Measurements from ENCODE around the gene TLE4. TPM values are rescaled to one million over a fixed set of nuclear protein-coding genes. Genes with fewer than 3 reads are reported as not detected.

The TLE4 gene
- total and polyA plus RNA-seq, 2 experiments from 2014 or later = 45.8 to 72.9 TPM

- TF ChIP-seq ZNF462 (CRISPR knock-in tag; IDR thresholded peaks at IDR 0.05) (no peak), JUNB (IDR thresholded peaks at IDR 0.05; ENCODE audit: unreplicated experiment) (no peak), NANOG (IDR thresholded peaks at IDR 0.05; ENCODE audit: borderline replicate concordance) (no peak), ETS1 (IDR thresholded peaks at IDR 0.05) (no peak), POLR2AphosphoS5 (IDR thresholded peaks at IDR 0.05; ENCODE audit: low read depth) (no peak)
Measured at GRCh38 chr9:79667817-79668436, 96.2 kb downstream of the TLE4 start (continued).

DNA sequence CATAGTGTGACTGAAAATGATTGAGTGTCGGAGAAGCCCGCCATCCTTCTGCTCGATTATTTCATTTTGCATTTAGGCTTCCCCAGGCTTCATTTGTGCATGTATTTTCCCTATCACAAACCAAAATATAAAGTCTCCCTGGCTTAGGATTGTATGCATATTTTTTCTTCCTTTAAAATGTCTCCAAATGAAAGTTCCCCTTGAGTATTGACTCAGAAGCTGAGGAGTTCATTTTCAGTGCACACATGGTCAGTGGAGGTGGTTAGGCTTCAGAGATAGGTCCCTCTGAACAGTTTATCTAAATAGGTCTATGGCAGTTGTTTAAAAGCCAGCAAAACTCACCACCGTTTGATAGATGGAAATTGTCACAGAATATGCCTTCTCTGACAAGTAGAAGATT is 97.2 kb downstream of the TLE4 start:
- ATAC-seq (no peak), DNase-seq (ENCODE audit: low spot score) (no peak)
- Histone ChIP-seq H3K4me1 (ENCODE audit: insufficient read depth) (peaks cover 62% of the 10 kb centered on the region), H3K4me2 (no peak overlapping the region), H3K36me3 (ENCODE audit: insufficient read depth) (no peaks in the 10 kb centered on the region), H2AFZ (no peak overlapping the region), H3K9me2 (ENCODE audit: insufficient read depth) (no peaks in the 10 kb centered on the region), H3K4me3 (no peak overlapping the region), H3K79me2 (replicated peaks; ENCODE audit: insufficient read depth) (peaks cover 30% of the 10 kb centered on the region), H3K27me3 (ENCODE audit: insufficient read depth) (no peaks in the 10 kb centered on the region), H4K20me1 (replicated peaks; ENCODE audit: insufficient read depth) (no peaks in the 10 kb centered on the region), H3K27ac (ENCODE audit: low read depth) (no peak overlapping the region), H3F3A (replicated peaks; ENCODE audit: low read depth) (no peaks in the 10 kb centered on the region)
- Mint-ChIP-seq H3K9me3 (no peaks in the 10 kb centered on the region), H3K27ac (peak overlapping the region; percentile 61; the same call in 1 of the 2 replicates), H3K4me3 (no peak overlapping the region), H3K27me3 (ENCODE audit: insufficient read depth, low read depth, poor library complexity) (peaks cover 4% of the 10 kb centered on the region), H3K36me3 (ENCODE audit: low read depth) (peaks cover 8% of the 10 kb centered on the region; the same call in 2 of the 3 replicates), H3K4me1 (peaks cover 85% of the 10 kb centered on the region)
- TF ChIP-seq STAT1 (IDR thresholded peaks at IDR 0.05; ENCODE audit: unreplicated experiment) (no peak), JUNB (IDR thresholded peaks at IDR 0.05; ENCODE audit: unreplicated experiment) (no peak), ZNF331 (CRISPR knock-in tag; IDR thresholded peaks at IDR 0.05; ENCODE audit: low read depth) (no peak), CTCF (conservative IDR thresholded peaks at IDR 0.05; ENCODE audit: low read depth in 2 of 2) (no peak), EZH2 (IDR thresholded peaks at IDR 0.05; ENCODE audit: low read depth, unreplicated experiment) (no peak)

Data from GM23338 (cell line).